Bronchial epithelial cell (primary cell): ENCODE data around the gene CHGA. TPM values are rescaled to one million over a fixed set of nuclear protein-coding genes. Genes with fewer than 3 reads are reported as not detected.

Experiments used
- DNase-seq: peaks from one replicate; pipeline ENCODE4 v3.0.0-alpha.2; 2010; ENCODE audit warnings: low read depth
- FAIRE-seq: peaks from 2 replicates; lab custom pipeline; 2011; peaks lifted over from hg19 to GRCh38; lab: Jason Lieb, UNC
- H3K27me3 ChIP-seq: 2 replicates; pipeline ENCODE4 v1.5.1; 2011; ENCODE audit warnings: low read length; ENCODE audit not compliant: control insufficient read depth, insufficient read depth
- H3K36me3 ChIP-seq: 2 replicates; pipeline ENCODE4 v1.5.1; 2011; ENCODE audit warnings: low read length; ENCODE audit not compliant: control insufficient read depth, insufficient read depth
- H3K4me3 ChIP-seq: 2 replicates; pipeline ENCODE4 v1.5.1; 2011; ENCODE audit warnings: mild to moderate bottlenecking, low read depth, low read length, control low read depth
- CTCF ChIP-seq: IDR thresholded peaks from 2 replicates; pipeline ENCODE4 v1.5.1; 2011; ENCODE audit warnings: mild to moderate bottlenecking, moderate library complexity, low read length, control low read depth, inconsistent platforms; ENCODE audit not compliant: insufficient read depth, severe bottlenecking
- total RNA-seq: library from RNA; depleted of rRNA; stranded (reverse); fragments of >200 nt; gene quantifications from 2 replicates; pipeline ENCODE4 v1.2.1, GENCODE V29; 2014

The CHGA gene
- total RNA-seq, 1 donor from 2014 or later: not detected

- no peak for TF ChIP-seq CTCF
- H3K36me3 ChIP-seq: peaks cover 26% of the 10 kb centered on the region
- DNase-seq (no peak), FAIRE-seq (no peak)
- H3K4me3 ChIP-seq: no peak overlapping the region
- H3K27me3 ChIP-seq: no peaks in the 10 kb centered on the region
Observed at GRCh38 chr14:92941531-92941930, 18.6 kb downstream of the CHGA start.

DNA sequence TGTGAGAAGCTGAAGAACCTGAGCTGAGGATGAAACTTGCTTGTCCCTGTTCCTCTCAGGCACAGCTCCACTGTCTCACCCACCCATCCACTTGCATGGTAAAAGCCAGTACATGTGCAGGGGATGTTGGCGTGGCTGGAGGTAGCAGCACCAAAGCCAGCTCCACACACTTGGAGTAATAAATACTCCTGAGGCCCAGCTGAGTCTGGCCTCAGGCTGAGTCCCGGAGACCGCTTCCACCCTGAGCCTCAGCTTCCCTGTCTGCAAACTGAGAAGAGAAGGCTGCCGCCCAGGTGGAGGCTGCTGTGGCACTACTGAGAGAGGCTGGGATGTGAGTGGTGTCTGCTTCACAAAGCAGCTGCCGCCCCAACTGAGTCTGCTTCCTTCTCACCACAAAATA is 19.2 kb downstream of the CHGA start:
- H3K36me3 ChIP-seq: peaks cover 26% of the 10 kb centered on the region
- no peak overlapping the region for H3K4me3 ChIP-seq
- DNase-seq (no peak), FAIRE-seq (no peak)
- TF ChIP-seq CTCF: no peak
- no peaks in the 10 kb centered on the region for H3K27me3 ChIP-seq

- no peak for FAIRE-seq
- Histone ChIP-seq H3K36me3 (peaks cover 26% of the 10 kb centered on the region), H3K4me3 (no peak overlapping the region), H3K27me3 (no peaks in the 10 kb centered on the region)
- DNase-seq: no peak
- TF ChIP-seq CTCF: no peak
Observed at GRCh38 chr14:92942576-92942975, 19.6 kb downstream of the CHGA start.

DNA sequence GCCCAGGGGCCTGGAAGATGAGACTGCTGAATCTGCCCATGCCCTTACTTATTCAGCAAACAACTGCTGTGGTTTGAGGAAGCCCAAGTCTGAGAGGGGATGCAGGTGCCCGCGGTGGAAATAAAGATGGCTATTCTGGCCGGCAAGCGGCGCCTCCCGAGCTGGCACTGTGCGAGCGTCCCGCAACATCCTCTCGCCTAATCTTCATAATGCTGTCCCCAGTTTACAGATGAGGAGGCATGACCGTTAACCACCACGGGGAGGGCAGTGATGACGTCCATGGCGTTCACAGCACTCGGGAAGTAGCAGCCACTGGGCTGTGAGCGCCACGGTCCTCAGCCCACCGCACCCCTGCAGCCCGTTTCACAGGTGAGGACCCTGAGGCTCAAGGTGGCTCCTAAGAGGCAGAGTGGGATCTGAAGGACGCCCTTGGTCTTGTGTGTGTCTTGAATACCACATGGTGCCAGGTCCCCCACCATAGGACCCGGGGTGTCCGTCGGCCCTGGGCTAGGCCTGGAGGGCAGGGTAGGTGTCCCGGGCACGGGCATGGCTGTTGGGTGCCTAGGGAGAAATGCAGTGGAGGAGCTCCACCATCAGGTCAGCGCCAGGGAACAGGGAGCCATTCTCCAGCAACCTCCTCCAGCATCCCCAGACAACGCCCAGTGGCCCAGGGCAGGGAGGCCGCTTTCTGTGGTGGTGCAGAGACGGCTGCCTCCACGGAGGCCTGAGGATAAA is 20.2 kb downstream of the CHGA start:
- Histone ChIP-seq H3K4me3 (no peak overlapping the region), H3K36me3 (peaks cover 26% of the 10 kb centered on the region), H3K27me3 (no peaks in the 10 kb centered on the region)
- no peak for TF ChIP-seq CTCF
- DNase-seq (no peak), FAIRE-seq (no peak)

GRCh38 chr14:92943855-92944570 is 21.1 kb downstream of the CHGA start:
- TF ChIP-seq CTCF: no peak
- DNase-seq: no peak
- Histone ChIP-seq H3K27me3 (no peaks in the 10 kb centered on the region), H3K36me3 (peaks cover 26% of the 10 kb centered on the region), H3K4me3 (no peak overlapping the region)
- no peak for FAIRE-seq

DNA sequence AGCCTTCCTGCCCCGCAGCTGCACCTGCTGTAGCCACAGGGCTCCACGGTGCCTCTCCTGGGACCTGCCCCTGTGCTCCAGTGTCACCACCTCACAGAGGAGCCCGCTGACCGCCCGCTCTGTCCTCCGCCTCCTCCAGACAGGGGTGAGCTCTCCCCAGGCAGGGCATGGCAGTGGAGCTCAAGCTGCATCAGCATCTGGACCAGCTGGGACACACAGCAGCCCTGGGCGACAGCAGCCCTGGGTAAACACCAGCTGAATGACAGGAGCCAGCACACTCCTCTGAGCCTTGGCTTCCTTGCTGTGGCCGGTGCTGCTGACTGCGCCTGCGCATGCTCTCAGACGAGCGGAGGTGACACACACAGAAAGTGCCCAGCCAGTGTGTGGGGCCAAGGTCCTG is 22.0 kb downstream of the CHGA start:
- no peak for FAIRE-seq
- H3K36me3 ChIP-seq: peaks cover 30% of the 10 kb centered on the region

More for the DNA sequence above, 22.0 kb downstream of the CHGA start:
- TF ChIP-seq CTCF: no peak
- no peaks in the 10 kb centered on the region for H3K27me3 ChIP-seq
- no peak for DNase-seq
- H3K4me3 ChIP-seq: no peak overlapping the region
